A549 (cell line): ENCODE results near the gene PSD.

Source experiments
- CTCF ChIP-seq: fragments of >200 bp; sonication (Bioruptor Twin); formaldehyde crosslinking; IDR thresholded peaks from 3 replicates; pipeline ENCODE4 v1.5.1; 2016
- EP300 ChIP-seq, 2 experiments: fragments of >200 bp; sonication (Bioruptor Twin); formaldehyde crosslinking; IDR thresholded peaks; 2 replicates in 1 of 2; 3 replicates in 1 of 2; pipeline ENCODE4 v1.6.1; 2016 to 2017
- HDAC2 ChIP-seq: fragments of 200-600 bp; sonication (generic); IDR thresholded peaks from 2 replicates; pipeline ENCODE4 v1.6.1; 2016
- JUNB ChIP-seq: fragments of >200 bp; sonication (Bioruptor Twin); formaldehyde crosslinking; IDR thresholded peaks from 2 replicates; pipeline ENCODE4 v1.6.1; 2016
- MYC ChIP-seq: IDR thresholded peaks from 2 replicates; pipeline ENCODE4 v1.6.1; 2012; ENCODE audit warnings: mild to moderate bottlenecking, inconsistent platforms, low read length, improper control_type of control experiment, borderline replicate concordance
- NR3C1 ChIP-seq: fragments of >200 bp; sonication (Bioruptor Twin); formaldehyde crosslinking; IDR thresholded peaks from 3 replicates; pipeline ENCODE4 v1.6.1; 2017
- POLR2A ChIP-seq: IDR thresholded peaks from 2 replicates; pipeline ENCODE4 v1.6.1; 2012; ENCODE audit warnings: mild to moderate bottlenecking, low read length
- POLR2AphosphoS2 ChIP-seq: conservative IDR thresholded peaks from 2 replicates; pipeline ENCODE4 v1.6.1; 2012; ENCODE audit warnings: low read length, improper control_type of control experiment, inconsistent platforms
- RFX5 ChIP-seq: fragments of 450-650 bp; IDR thresholded peaks from 2 replicates; pipeline ENCODE4 v1.7.1; 2014; ENCODE audit warnings: antibody characterized with exemption, mild to moderate bottlenecking, moderate library complexity
- RNF2 ChIP-seq: fragments of 200-600 bp; sonication (generic); IDR thresholded peaks from 2 replicates; pipeline ENCODE4 v1.6.1; 2016; ENCODE audit warnings: low read depth, mild to moderate bottlenecking, antibody characterized with exemption, moderate library complexity, borderline replicate concordance
- TP53 ChIP-seq: fragments of 250-450 bp; sonication (Bioruptor Pico); IDR thresholded peaks from 2 replicates; pipeline ENCODE4 v1.5.0; 2021; ENCODE audit warnings: mild to moderate bottlenecking, moderate library complexity
- ZC3H11A ChIP-seq: fragments of 450-650 bp; IDR thresholded peaks from 2 replicates; pipeline ENCODE4 v1.6.1; 2014; ENCODE audit warnings: antibody characterized with exemption, mild to moderate bottlenecking
- ZNF302 ChIP-seq: fragments of 250-450 bp; sonication (Bioruptor Pico); IDR thresholded peaks from 2 replicates; pipeline ENCODE4 v1.9.0; 2021; ENCODE audit warnings: inconsistent platforms, mild to moderate bottlenecking, moderate library complexity
- TF ChIP-seq, protein P1 (sequence below): IDR thresholded peaks from 2 replicates; pipeline ENCODE4 v1.6.1; 2012

DNA sequence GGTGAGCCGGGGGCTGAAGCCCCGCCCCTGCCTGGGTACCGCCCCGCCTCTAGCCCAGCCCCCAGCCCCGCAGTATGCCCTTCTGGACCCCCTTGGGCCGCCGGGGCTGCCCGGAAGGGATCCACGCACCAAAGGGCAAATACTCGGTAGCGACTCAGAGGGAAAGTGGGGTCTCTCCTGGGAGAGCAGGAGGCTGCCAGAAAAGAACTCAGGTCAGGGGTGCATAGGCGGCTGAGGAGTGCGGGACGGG, 2.8 kb upstream of the PSD start:
- TF ChIP-seq CTCF (no peak), ZC3H11A (no peak), RNF2 (no peak), RFX5 (no peak), POLR2A (no peak), MYC (no peak), ZNF302 (CRISPR knock-in tag) (no peak), JUNB (no peak), EP300 (IDR thresholded peaks at IDR 0.05) (no peak), TP53 (CRISPR knock-in tag) (no peak), POLR2AphosphoS2 (no peak), HDAC2 (no peak), NR3C1 (no peak)
- TF ChIP-seq, protein P1, sequence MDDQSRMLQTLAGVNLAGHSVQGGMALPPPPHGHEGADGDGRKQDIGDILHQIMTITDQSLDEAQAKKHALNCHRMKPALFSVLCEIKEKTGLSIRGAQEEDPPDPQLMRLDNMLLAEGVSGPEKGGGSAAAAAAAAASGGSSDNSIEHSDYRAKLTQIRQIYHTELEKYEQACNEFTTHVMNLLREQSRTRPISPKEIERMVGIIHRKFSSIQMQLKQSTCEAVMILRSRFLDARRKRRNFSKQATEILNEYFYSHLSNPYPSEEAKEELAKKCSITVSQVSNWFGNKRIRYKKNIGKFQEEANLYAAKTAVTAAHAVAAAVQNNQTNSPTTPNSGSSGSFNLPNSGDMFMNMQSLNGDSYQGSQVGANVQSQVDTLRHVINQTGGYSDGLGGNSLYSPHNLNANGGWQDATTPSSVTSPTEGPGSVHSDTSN: no peak
